Measurements from ENCODE around the gene ELL2.

GRCh38 chr5:95913663-95914062 is 48.0 kb downstream of the ELL2 start:
- no peak for TF ChIP-seq CTCF (IDR thresholded peaks at IDR 0.05; ENCODE audit: low read length)
- TF ChIP-seq EZH2 (optimal IDR thresholded peaks at IDR 0.05; ENCODE audit: low read depth, low read length): no peak
- TF ChIP-seq EZH2phosphoT487 (IDR thresholded peaks at IDR 0.05; ENCODE audit: low read length): no peak
